GM23338 (cell line): ENCODE data around the gene RPGRIP1L. TPM values are rescaled to one million over a fixed set of nuclear protein-coding genes. Genes with fewer than 3 reads are reported as not detected.

ENCODE experiments used
- CREB1 ChIP-seq: fragments of 250-450 bp; sonication (Bioruptor Pico); IDR thresholded peaks from 2 replicates; pipeline ENCODE4 v1.5.0; 2020; ENCODE audit warnings: low read depth, mild to moderate bottlenecking, moderate library complexity
- EZH2 ChIP-seq: fragments of 200-600 bp; sonication (generic); IDR thresholded peaks from one replicate; pipeline ENCODE4 v1.8.0; 2017; ENCODE audit warnings: antibody characterized with exemption, mild to moderate bottlenecking, low read depth; ENCODE audit not compliant: unreplicated experiment
- JUNB ChIP-seq: IDR thresholded peaks from one replicate; pipeline ENCODE4 v1.6.1; 2016; ENCODE audit warnings: antibody characterized with exemption; ENCODE audit not compliant: unreplicated experiment
- POLR2AphosphoS5 ChIP-seq: IDR thresholded peaks from 2 replicates; pipeline ENCODE4 v1.6.1; 2016; ENCODE audit warnings: antibody characterized with exemption, low read depth
- STAT1 ChIP-seq: IDR thresholded peaks from one replicate; pipeline ENCODE4 v1.6.1; 2016; ENCODE audit warnings: antibody characterized with exemption; ENCODE audit not compliant: unreplicated experiment
- ZNF114 ChIP-seq: fragments of 250-450 bp; sonication (Bioruptor Pico); IDR thresholded peaks from 2 replicates; pipeline ENCODE4 v1.5.0; 2020; ENCODE audit warnings: mild to moderate bottlenecking, moderate library complexity
- ZNF331 ChIP-seq: fragments of 250-450 bp; sonication (Bioruptor Pico); IDR thresholded peaks from 2 replicates; pipeline ENCODE4 v1.5.0; 2020; ENCODE audit warnings: low read depth, mild to moderate bottlenecking, moderate library complexity
- polyA plus RNA-seq: library from polyadenylated mRNA; unstranded; fragments of >200 nt; fragmentation: Nextera tagmentation; extraction: Ambion mirVana; gene quantifications from 2 replicates; pipeline ENCODE4 v1.2.1, GENCODE V29; 2016
- total RNA-seq: library from RNA; depleted of rRNA; stranded (reverse); fragments of >200 nt; shearing (Covaris generic); gene quantifications from 2 replicates; pipeline ENCODE4 v1.2.3, GENCODE V29; 2014
- TF ChIP-seq, protein P1 (sequence below): fragments of 250-450 bp; sonication (Bioruptor Pico); IDR thresholded peaks from 2 replicates; pipeline ENCODE4 v1.5.0; 2020; ENCODE audit warnings: mild to moderate bottlenecking, moderate library complexity
- TF ChIP-seq, protein P2 (sequence below), 2 experiments: fragments of 200-600 bp in 1 of 2; sonication (generic) in 1 of 2; conservative IDR thresholded peaks; 2 replicates each; pipeline versions ENCODE4 v1.5.1 to v1.6.1; 2016 to 2017; ENCODE audit warnings: antibody characterized with exemption in 2 of 2, low read depth in 2 of 2, mild to moderate bottlenecking in 2 of 2, moderate library complexity in 1 of 2
- TF ChIP-seq, protein P3 (sequence below): IDR thresholded peaks from 2 replicates; pipeline ENCODE4 v1.6.1; 2016; ENCODE audit warnings: antibody characterized with exemption

RPGRIP1L gene
- total and polyA plus RNA-seq, 2 experiments from 2014 or later: 11.4 to 21.3 TPM

DNA sequence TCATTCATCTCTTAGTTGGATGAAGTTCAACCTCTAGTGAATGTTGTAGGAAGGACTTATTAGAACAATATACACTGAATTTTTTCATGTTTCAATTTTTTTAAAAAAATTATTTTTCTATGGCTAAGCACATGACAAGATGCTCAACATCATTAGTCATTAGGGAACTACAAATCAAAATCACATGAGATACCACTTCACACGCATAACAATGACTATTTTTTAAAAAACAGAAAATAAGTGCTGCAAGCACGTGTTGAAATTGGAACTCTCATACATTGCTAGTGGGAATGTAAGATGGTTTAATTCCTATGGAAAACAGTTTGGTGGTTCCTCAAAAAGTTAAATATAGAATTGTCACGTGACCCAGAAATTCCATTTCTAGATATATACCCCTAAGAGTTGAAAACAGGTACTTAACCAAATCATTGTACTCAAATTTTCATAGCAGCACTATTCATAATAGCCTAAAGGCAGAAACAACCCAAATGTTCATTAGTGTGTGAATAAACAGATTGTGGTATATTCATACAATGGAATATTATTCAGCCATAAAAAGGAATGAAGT is 115.5 kb downstream of the RPGRIP1L start (continued):
- TF ChIP-seq, protein P1, sequence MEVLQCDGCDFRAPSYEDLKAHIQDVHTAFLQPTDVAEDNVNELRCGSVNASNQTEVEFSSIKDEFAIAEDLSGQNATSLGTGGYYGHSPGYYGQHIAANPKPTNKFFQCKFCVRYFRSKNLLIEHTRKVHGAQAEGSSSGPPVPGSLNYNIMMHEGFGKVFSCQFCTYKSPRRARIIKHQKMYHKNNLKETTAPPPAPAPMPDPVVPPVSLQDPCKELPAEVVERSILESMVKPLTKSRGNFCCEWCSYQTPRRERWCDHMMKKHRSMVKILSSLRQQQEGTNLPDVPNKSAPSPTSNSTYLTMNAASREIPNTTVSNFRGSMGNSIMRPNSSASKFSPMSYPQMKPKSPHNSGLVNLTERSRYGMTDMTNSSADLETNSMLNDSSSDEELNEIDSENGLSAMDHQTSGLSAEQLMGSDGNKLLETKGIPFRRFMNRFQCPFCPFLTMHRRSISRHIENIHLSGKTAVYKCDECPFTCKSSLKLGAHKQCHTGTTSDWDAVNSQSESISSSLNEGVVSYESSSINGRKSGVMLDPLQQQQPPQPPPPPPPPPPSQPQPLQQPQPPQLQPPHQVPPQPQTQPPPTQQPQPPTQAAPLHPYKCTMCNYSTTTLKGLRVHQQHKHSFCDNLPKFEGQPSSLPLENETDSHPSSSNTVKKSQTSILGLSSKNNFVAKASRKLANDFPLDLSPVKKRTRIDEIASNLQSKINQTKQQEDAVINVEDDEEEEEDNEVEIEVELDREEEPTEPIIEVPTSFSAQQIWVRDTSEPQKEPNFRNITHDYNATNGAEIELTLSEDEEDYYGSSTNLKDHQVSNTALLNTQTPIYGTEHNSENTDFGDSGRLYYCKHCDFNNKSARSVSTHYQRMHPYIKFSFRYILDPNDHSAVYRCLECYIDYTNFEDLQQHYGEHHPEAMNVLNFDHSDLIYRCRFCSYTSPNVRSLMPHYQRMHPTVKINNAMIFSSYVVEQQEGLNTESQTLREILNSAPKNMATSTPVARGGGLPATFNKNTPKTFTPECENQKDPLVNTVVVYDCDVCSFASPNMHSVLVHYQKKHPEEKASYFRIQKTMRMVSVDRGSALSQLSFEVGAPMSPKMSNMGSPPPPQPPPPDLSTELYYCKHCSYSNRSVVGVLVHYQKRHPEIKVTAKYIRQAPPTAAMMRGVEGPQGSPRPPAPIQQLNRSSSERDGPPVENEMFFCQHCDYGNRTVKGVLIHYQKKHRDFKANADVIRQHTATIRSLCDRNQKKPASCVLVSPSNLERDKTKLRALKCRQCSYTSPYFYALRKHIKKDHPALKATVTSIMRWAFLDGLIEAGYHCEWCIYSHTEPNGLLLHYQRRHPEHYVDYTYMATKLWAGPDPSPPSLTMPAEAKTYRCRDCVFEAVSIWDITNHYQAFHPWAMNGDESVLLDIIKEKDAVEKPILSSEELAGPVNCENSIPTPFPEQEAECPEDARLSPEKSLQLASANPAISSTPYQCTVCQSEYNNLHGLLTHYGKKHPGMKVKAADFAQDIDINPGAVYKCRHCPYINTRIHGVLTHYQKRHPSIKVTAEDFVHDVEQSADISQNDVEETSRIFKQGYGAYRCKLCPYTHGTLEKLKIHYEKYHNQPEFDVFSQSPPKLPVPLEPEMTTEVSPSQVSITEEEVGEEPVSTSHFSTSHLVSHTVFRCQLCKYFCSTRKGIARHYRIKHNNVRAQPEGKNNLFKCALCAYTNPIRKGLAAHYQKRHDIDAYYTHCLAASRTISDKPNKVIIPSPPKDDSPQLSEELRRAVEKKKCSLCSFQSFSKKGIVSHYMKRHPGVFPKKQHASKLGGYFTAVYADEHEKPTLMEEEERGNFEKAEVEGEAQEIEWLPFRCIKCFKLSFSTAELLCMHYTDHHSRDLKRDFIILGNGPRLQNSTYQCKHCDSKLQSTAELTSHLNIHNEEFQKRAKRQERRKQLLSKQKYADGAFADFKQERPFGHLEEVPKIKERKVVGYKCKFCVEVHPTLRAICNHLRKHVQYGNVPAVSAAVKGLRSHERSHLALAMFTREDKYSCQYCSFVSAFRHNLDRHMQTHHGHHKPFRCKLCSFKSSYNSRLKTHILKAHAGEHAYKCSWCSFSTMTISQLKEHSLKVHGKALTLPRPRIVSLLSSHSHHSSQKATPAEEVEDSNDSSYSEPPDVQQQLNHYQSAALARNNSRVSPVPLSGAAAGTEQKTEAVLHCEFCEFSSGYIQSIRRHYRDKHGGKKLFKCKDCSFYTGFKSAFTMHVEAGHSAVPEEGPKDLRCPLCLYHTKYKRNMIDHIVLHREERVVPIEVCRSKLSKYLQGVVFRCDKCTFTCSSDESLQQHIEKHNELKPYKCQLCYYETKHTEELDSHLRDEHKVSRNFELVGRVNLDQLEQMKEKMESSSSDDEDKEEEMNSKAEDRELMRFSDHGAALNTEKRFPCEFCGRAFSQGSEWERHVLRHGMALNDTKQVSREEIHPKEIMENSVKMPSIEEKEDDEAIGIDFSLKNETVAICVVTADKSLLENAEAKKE: no peak
- no peak for TF ChIP-seq EZH2
- TF ChIP-seq, protein P2, sequence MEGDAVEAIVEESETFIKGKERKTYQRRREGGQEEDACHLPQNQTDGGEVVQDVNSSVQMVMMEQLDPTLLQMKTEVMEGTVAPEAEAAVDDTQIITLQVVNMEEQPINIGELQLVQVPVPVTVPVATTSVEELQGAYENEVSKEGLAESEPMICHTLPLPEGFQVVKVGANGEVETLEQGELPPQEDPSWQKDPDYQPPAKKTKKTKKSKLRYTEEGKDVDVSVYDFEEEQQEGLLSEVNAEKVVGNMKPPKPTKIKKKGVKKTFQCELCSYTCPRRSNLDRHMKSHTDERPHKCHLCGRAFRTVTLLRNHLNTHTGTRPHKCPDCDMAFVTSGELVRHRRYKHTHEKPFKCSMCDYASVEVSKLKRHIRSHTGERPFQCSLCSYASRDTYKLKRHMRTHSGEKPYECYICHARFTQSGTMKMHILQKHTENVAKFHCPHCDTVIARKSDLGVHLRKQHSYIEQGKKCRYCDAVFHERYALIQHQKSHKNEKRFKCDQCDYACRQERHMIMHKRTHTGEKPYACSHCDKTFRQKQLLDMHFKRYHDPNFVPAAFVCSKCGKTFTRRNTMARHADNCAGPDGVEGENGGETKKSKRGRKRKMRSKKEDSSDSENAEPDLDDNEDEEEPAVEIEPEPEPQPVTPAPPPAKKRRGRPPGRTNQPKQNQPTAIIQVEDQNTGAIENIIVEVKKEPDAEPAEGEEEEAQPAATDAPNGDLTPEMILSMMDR (conservative IDR thresholded peaks at IDR 0.05; ENCODE audit: low read depth in 2 of 2): no peak
- no peak for TF ChIP-seq POLR2AphosphoS5
- no peak for TF ChIP-seq JUNB
- no peak for TF ChIP-seq ZNF331 (CRISPR knock-in tag)
- TF ChIP-seq, protein P3, sequence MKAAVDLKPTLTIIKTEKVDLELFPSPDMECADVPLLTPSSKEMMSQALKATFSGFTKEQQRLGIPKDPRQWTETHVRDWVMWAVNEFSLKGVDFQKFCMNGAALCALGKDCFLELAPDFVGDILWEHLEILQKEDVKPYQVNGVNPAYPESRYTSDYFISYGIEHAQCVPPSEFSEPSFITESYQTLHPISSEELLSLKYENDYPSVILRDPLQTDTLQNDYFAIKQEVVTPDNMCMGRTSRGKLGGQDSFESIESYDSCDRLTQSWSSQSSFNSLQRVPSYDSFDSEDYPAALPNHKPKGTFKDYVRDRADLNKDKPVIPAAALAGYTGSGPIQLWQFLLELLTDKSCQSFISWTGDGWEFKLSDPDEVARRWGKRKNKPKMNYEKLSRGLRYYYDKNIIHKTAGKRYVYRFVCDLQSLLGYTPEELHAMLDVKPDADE: no peak
- no peak for TF ChIP-seq ZNF114
- no peak for TF ChIP-seq STAT1
- TF ChIP-seq CREB1 (CRISPR knock-in tag): no peak
